KOPT-K1 (cell line): ENCODE data around the gene ZHX3.
"Not testable (repeated sequence)": the region's sequence is repeated elsewhere in the genome, so short reads cannot be mapped to it uniquely, and the experiment has no call there.

Experiments used
- H3K27ac ChIP-seq: fragments of 200-600 bp; sonication (generic); 2 replicates; pipeline ENCODE4 v1.5.1; 2016; ENCODE audit warnings: antibody characterized with exemption, mild to moderate bottlenecking, low read depth, low read length; ENCODE audit not compliant: poor library complexity, severe bottlenecking
- H3K36me3 ChIP-seq: fragments of 200-600 bp; sonication (generic); 2 replicates; pipeline ENCODE4 v1.5.1; 2017; ENCODE audit warnings: antibody characterized with exemption, mild to moderate bottlenecking, low read length, moderate library complexity; ENCODE audit not compliant: insufficient read depth
- H3K9me3 ChIP-seq: fragments of 200-600 bp; sonication (generic); 2 replicates; pipeline ENCODE4 v1.5.1; 2017; ENCODE audit warnings: antibody characterized with exemption, low read length, mild to moderate bottlenecking; ENCODE audit not compliant: insufficient read depth, poor library complexity, severe bottlenecking

Gene ZHX3

DNA sequence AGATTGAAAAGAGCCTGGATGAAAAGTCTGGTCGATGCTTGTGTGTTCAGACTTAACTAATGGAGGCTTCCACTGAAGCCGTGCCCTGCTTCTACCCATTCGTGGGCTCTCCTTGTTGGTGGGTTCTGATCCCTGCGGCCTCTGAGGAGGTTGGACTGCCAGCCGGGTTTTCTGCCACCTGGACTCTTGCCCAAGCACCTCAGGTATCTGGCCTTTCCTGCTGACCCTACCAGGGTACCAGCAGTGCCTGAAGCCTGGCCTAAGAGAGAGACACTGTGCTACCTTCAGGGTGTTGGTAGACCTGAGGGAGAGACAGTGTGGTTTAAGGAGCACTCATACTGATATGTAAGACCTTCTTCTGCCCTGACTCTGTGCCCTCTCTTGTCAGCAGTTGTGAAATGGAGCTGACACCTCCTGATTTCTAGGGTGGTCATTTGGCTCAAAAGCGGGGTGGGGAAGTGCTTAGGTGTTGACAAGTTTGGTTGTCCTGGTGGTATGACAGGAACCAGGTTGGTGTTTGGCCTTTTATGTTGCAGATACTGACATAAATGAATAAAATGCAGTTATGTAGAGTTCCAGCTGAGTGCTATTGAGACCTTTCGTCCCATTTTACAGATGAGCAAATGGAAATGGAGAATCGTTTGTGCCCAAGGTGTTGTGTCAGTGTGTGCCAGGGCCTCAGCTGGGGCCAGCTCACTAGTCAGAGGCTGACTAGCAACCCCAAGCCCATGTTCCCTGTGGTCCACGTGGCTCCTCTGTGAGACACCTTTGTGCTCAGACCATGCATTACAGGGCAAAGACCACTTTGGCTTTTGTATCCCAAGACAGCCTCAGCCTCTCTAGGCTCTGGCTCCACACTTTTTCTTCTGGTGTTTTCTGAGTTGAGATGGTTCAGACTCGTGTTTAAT lies 177.1 kb downstream of the ZHX3 start:
- Histone ChIP-seq H3K27ac (peak overlapping the region; percentile 81), H3K36me3 (peaks cover 37% of the 10 kb centered on the region), H3K9me3 (no peaks in the 10 kb centered on the region)

DNA sequence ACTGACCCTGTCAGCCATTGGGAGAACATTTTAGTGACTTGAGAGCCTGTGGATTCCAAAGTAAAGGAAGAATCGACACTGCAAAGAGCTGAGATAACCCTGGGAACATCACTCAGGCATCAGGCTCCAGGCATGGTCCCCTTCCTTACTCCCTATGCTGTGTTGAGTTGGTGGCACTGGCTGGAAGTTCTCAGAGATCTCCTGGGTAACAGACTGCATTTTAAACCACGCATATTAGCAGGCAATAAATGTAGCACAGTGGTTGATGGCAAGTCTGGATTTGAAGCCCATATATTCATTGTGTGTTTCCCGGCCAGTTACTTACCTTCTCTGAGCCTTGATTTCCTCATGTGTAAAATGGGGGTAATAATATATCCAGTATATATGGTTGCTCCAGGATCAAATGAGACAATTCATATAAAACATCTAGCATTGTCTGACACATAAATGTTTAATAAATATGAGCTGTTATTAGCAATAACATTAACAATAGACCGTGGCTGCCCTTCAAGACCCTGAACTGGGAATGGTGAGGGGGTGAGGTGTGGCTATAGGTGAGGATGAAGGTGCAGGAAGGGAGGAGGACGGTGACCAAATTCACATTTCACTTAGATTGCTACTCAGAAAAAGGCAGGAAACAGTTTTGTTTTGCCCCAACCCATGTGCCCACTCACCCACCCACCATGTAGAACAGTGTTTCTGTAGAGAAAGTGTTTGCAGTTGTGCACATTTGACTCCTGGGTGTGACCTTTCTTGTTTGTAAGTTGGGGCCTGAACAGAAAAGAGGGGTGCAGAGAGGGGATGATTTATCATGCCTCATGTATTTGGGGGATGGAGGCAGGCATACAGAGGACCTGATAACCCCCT lies 178.1 kb downstream of the ZHX3 start:
- Histone ChIP-seq H3K27ac (peak overlapping the region; percentile 81), H3K9me3 (no peaks in the 10 kb centered on the region), H3K36me3 (peaks cover 27% of the 10 kb centered on the region)

GRCh38 chr20:41138475-41139226 lies 178.9 kb downstream of the ZHX3 start:
- H3K36me3 ChIP-seq: peaks cover 19% of the 10 kb centered on the region
- no peaks in the 10 kb centered on the region for H3K9me3 ChIP-seq
- peak overlapping the region; percentile 81 for H3K27ac ChIP-seq

GRCh38 chr20:41137614-41138474 lies 179.7 kb downstream of the ZHX3 start:
- H3K36me3 ChIP-seq: peaks cover 19% of the 10 kb centered on the region; the same call in 1 of the 2 replicates
- no peaks in the 10 kb centered on the region for H3K9me3 ChIP-seq
- H3K27ac ChIP-seq: peak overlapping the region; percentile 81

- Histone ChIP-seq H3K36me3 (peaks cover 19% of the 10 kb centered on the region; the same call in 1 of the 2 replicates), H3K9me3 (no peaks in the 10 kb centered on the region), H3K27ac (peak within 1 kb of the TSS; percentile 81)
Observed at GRCh38 chr20:41136680-41137613, 180.6 kb downstream of the ZHX3 start, which contains the start of gene PLCG1. Gene PLCG1, plus strand, starts transcription at chr20:41137543. Its CDS starts 99 bp downstream, at chr20:41137642.

DNA sequence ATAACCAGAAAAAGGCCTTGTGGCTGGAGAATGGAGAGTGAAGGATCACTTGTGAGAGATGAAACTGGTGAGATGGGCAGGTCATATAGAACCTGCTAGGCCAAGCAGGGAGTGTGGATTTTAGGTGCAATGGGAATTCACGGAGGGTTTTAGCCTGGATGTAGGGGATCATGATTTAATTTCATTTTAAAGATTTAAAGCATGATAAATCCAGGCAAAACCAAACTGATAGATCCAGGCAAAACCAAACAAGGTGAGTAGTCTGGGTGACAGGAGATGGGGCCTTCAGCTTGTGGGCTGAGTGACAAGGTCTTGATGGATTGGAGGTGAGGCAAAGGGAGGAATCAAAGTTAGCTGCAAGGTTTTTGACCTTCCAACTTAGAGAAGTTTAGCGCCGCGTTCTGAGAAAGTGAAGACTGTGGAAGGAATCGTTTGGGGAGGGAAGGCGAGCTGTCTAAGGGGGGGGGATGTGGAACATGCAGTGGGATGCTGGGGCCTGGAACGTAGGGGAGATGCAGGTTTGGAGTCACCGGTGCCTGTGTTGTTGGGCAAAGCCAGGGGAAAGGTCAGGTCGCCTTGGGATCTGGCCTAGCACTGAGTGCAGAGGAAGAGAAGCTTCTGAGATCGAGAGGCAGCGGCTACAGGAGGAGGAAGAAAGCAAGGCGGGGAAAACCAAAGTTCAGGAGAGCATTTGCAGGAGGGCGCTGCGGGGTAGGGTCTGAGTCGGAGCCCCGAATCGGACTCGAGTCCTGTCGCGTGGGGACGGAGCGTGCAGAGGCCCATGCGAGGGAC lies 181.4 kb downstream of the ZHX3 start:
- Histone ChIP-seq H3K9me3 (no peaks in the 10 kb centered on the region), H3K36me3 (peaks cover 19% of the 10 kb centered on the region; the same call in 1 of the 2 replicates), H3K27ac (peak overlapping the region; percentile 81)

DNA sequence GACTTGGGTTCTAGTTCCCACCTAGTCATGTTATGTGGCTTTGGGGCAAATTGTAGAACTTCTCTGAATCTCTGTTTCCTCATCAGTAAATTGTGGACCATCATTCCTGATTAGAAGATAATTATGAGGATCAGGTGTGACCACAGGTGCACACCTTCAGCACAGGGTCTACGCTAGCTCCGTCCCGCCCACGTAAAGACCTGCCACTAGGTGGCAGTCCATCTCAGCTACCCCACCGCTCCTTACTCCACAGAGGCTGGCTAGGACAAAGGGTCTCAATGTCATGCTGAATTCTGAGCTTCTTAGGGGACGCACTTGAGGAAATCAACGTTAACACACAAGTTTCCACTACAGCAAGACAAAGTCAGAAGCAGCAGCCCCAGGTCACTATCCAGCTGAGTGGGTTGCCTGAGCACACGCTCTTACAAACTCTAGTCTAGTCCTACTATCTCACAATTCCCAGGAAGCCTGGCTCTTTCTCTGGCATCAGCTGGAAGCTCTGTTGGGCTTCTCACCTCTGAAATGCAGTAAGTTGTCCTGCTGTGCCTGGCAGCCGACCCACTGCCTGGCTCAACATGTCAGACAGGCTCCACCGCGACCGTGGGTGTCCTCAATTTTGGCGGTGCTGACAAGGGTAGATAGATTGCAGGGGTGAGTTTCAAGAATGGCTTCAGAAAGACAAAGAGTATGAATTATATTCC lies 182.2 kb downstream of the ZHX3 start:
- Histone ChIP-seq H3K9me3 (no peaks in the 10 kb centered on the region), H3K36me3 (peaks cover 12% of the 10 kb centered on the region; the same call in 1 of the 2 replicates), H3K27ac (no peak overlapping the region)

- H3K27ac ChIP-seq: no peak overlapping the region
- no peaks in the 10 kb centered on the region for H3K9me3 ChIP-seq
- 0 out of 2 replicates have a peak, but pooled peaks cover 5% of the 10 kb centered on the region for H3K36me3 ChIP-seq
Observed at GRCh38 chr20:41134362-41135186, 183.0 kb downstream of the ZHX3 start.

DNA sequence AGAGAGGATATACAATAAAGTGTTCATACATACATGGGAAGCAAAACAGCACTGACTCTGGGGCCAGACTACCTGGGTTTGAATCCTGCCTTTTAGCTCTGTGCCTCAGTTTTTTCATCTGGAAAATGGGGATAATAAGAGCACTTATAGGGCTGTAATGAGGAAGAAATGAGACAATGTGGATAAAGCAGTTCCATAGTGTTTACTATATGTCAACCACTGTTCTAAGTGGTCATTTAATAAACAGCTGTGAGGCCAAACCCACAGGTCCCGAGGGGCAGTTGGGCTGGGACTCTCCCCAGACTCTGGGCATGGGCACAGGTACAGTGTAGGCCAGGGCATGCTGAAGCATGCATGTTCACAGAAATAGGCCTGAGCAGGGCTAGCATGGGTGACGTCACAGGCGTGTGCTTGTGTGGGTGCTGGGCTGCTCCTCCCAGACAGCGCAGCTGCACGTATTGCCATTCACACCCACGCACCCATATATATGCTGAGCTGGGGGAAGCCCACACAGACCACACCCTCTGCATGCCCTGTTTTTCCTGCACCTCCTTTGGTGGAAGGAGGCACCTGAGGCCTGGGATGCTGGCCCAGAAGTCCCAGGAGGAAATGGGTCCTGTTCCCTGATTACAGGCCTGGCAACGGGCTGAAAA lies 183.7 kb downstream of the ZHX3 start:
- H3K9me3 ChIP-seq: no peaks in the 10 kb centered on the region
- H3K36me3 ChIP-seq: no peaks in the 10 kb centered on the region
- H3K27ac ChIP-seq: no peak overlapping the region

GRCh38 chr20:41132388-41132775 lies 185.1 kb downstream of the ZHX3 start:
- not testable (repeated sequence) for H3K9me3 ChIP-seq, H3K36me3 ChIP-seq, H3K27ac ChIP-seq
